NCI-H1417 treated with DMSO at 0.1 percent for 48 hours (cell line): ENCODE data around the gene GPRC5B.

Experiments used
- DNase-seq: peaks from one replicate; lab custom pipeline; 2025; lab: John Stamatoyannopoulos, UW

The GPRC5B gene

DNA sequence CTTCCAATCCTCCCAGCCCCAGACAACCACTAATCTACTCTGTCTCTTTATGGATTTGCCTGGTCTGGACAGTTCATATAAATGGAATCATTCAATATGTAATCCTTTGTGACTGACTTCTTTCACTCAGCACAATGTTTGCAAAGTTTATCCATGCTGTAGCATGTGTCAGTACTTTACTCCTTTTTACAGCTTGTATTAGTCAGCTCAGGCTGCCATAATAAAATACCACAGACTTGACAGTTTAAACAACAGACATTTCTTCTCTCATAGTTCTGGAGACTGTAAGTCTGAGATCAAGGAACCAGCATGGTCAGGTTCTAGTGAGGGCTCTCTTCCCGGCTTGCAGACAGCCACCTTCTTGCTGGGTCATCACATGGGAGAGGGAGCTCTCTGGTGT, 41.3 kb downstream of the GPRC5B start:
- DNase-seq: no peak

- no peak for DNase-seq
These were observed 42.1 kb downstream of the GPRC5B start for GRCh38 chr16:19842426-19843157.

DNA sequence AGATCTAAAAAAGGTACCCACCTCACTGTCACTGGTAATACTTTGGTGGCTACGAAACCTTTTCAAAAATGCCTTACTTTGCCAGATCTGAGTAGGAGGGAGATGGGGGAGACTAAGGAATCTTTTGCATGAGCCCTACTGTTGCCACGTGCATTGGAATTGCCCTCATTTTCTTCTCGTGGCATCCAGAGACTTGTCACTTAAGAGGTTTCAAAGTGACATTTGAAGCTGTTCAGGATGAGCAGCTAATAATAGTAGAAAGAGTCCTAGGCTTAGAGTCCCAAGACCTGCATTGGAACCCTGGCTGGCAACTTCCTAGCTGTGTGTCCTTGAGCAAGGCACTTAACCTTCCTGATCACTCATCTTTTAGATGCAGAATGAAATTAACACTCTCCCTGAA, 43.5 kb downstream of the GPRC5B start:
- no peak for DNase-seq

DNA sequence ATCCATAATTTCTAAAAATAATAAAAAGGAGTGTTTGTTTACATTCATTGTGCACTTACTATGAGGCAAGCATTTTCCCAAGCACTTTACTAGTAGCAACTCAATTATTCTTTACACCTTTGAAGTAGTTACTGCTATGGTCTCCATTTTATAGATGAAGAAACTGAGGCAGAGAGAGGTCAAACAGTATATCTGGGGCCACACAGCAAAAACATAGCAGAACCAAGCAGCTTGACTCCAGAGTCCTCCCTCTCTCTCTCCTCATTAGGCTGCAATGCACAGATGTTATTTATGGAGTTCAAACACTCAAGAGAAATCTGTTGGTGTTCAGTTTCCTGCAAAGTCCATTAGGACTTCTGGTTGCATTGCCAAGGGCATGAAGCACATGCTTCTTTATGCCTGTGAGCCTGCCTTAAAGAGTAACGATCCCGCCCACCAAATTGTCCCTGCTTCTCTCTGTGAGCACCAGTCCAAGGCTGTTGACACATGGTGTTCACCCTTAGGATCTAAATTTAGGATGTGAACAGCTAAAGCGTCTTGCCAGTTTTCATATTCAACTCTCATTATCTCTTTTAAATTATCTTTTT, 44.0 kb downstream of the GPRC5B start:
- peak; percentile 36 for DNase-seq

DNA sequence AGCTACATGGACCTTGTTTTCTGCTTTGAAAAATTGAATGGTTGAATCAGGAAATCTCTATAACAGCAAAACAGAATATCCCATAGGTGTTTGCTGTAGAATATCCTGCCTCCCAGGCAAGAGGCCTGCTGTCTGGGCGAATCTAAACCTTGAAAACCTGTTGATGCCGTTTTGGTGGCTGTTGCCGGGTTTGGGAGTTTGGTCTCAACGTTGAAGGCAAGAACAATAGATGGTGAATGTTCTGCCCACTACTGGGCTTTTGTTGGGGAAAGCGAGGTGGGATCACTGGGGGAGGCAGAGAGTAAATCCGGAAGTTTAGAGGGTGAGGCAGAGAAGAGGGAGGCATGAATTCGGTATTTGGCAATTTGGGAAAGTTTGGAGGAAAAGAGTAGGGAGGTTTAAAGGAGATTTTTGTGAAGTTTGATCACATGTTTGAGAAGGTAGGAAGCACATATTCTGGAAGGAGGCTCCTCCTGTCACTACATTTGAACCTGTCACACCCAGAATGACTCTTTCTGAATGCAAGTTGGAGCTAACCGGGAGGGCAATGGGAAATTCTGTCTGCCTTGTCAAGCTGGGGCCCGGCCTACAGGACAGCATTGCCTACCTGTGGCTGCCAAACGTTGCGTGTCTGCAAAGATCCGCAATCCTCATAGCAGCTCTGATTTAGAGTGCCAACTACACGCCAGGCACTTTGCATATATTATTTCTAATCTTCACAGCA, 46.5 kb downstream of the GPRC5B start:
- no peak for DNase-seq

DNA sequence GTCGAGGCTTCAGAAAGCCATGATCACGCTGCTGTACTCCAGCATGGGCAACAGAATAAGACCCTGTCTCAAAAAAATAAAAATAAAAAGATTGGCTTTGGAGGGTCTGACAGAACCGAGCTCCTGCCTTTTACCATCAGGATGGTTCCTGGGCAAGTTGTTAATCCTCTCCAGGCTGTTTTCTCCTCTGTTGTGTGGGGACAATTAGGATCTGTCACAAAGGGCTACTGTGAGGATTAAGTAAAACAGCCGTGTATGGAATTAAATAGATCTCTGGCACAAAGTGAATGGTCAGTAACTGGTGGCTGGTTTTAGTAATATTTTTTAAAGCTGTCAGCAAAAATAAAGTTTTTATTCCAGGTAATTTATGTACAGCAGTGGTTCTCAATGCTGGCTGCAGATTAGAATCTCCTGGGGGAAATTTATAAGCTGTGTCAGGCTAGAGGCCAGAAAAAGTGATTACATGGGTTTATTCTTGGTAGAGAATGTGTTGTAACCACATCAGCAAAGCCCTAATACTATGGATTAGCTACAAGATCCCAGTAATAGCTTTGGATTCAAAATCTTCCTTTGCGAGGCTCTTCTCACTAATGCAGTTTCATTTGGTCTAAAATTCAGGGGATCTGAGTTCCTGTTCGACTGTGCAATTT, 47.2 kb downstream of the GPRC5B start:
- DNase-seq: no peak

- DNase-seq: no peak
These were observed 48.7 kb downstream of the GPRC5B start for GRCh38 chr16:19835968-19836421.

GRCh38 chr16:19835196-19835595, 49.5 kb downstream of the GPRC5B start:
- no peak for DNase-seq

GRCh38 chr16:19833581-19833980, 51.1 kb downstream of the GPRC5B start:
- DNase-seq: no peak

DNA sequence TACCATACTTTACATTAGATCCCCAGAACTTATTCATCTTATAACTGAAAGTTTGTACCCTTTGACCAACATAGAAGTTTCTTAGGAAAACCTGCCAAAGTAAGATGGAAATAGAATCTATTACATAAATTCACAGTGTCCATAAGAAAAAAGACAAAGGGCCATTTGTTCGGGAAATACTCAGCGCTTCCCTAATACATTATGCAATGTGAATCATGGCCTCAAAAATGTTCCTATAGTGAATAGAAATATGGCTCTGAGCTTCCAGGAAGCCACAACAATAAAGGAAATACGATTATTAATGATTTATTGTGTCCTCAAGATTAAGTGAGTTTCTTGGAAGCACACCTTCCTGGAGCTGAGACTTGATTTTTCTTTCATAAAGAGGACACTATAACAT, 51.5 kb downstream of the GPRC5B start:
- no peak for DNase-seq

DNA sequence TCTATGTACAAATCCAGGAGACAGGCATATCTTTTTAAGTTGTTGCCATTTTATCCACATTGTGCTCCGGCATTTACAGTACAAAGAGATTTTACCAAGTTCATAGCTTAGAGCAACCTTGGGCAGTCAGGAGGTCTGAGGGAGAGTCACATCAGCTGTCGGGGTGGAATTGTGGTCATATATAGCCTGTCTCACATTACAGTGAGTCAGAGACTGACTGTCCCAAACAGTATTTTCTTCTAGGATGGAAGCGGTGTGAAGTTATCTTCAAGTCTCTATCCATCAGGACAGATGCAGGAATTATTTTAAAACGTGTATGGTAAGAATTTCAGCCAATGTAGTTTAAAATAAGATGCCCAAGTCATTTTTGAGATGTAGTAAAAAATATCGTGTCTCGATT, 53.0 kb downstream of the GPRC5B start:
- DNase-seq: no peak

DNA sequence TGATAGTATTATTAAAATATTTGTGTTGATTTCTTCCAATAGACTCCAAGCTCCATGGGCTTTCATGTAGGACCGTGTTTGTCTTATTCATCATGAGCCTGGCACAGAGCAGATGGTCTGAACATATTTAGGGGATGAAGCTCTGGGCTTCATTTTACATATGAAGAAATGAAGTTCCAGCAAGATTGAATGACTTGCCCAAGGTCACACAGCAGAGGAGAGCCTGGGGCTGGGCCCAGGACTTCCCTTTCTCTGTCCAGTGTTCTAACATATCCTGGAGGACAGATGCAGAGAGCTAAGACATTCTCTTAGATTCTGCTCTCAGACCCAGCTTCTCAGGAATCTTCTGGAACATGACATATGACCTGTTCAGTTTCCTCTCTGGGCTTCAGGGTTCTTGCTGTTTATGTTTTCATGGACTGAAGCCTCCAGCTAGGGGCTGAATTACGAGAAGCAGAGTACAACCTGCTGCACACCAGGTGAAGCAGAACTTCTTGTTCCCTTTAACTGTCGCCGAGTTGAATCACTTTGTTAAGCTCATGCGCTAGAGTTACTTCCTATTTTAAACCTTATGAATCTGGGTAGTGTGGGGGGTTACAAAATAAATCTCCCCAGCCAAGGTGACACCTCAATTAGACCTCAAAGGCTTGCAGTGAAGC, 53.6 kb downstream of the GPRC5B start:
- no peak for DNase-seq

DNA sequence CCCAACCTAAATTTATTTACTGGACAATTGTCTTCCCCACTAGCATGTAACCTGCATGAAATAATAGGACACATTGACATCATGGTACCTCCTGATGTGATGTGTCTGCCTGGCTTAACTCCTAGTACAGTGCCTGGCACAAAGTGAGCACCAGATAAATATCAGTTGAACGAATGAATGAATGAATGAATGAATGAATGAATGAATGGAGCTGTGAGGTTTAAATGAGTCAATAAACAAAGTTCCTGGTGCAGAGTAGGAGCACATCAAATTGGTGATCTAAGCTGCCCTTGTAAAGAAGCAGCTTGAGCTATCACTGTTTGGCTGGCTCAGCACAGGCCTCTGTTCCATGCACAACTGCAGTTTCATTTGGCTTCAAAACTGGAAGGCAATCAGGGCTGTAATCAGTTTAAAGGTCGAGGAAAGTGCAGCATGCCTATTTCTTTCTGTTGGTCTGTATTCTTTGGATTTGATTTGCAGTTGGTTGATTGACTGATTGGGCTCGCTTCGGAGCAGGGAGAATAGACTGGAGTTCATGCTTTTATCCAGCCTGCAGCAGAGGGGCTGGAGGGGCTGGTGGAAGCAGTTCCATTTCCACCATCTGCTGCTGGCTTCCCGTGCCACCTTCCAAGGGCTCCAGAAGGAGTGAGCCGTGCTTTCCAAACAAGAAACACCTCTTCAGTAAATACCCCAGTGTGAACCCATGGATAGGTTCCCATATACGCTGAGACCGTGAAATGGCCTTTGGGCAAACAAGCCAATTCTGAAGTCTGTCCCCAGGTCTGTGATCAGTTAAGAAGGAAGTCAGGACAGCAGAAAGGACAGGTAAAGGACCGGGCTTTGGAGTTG, 54.6 kb downstream of the GPRC5B start:
- no peak for DNase-seq

- DNase-seq: no peak
These were observed 60.4 kb downstream of the GPRC5B start for GRCh38 chr16:19824216-19824615.

DNA sequence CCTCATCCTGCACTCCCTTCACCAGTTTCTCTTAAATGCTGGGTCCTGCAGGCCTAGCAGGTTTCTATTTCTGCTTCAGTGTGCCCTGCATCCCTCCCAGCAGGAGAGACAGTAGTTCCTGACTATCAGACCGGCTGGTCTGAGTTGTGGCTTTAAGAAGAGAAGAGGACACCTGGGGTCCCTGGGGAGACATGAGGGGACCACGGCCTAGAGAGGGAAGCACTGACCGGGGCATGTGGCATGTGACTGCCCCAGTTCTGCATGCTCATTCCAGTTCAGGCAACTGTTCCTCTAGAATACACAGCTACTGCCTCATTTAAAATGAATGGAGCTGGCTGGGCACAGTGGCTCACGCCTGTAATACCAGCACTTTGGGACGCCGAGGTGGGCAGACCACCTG, 61.3 kb downstream of the GPRC5B start:
- no peak for DNase-seq

DNA sequence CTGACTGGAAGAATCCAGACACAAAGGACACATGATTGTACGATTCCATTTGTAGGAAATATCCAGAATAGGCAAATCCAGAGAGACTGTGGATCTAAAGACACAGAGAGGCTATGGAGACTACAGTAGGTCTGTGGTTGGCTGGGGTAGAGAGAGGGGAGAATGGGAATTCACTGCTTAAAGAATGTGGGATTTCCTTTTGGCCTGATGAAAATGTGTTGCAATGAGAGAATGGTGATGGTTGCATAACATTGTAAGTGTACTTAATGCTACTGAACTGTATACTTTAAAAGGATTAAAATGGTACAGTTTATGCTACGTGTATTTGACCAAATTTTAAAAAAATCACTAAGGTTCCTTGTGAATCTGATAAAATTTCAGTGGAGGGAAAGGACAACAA, 62.1 kb downstream of the GPRC5B start:
- DNase-seq: no peak

DNA sequence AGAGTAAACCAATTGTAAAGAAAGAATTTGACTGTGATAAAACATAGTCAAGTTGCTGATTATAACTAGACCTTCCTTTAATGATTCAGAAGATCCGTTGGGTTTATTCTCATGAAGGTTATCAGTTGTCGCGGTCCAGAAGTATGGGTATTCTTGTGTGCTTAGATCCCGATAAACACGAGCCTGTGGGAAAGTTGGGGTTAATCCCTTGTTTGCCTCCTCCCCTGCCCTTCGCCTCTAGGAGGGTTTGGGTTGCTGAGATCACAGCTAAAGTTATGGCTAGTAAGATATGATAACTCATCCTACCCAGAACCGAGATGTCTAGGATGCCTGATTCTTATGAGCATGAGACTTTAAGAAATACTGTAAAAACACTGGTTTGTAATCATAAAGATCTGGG, 66.8 kb downstream of the GPRC5B start:
- DNase-seq: no peak

GRCh38 chr16:19817122-19817521, 67.5 kb downstream of the GPRC5B start:
- DNase-seq: no peak

GRCh38 chr16:19815418-19815817, 69.2 kb downstream of the GPRC5B start:
- DNase-seq: no peak

DNA sequence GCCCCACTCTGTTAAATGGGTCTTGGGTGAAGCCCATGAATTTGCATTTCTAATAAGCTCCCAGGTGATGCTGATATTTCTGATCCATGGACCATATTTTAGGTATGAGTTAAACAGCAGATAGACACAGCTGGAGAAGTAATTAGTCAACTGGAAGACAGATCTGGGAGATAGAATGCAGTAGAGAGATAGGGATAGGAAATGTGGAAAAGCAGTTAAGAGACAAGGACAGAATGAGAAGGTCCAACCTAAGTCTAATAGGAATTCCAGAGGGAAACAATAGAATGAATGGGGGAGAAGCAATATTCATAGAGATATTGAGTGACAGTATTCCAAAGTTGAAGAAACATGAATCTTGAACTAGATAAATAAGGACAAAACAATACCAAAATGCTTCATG, 71.7 kb downstream of the GPRC5B start:
- no peak for DNase-seq
